Measurements from ENCODE around the gene OGFR.

- TF ChIP-seq EZH2phosphoT487 (conservative IDR thresholded peaks at IDR 0.05; ENCODE audit: low read length) = no peak
- TF ChIP-seq CTCF (IDR thresholded peaks at IDR 0.05; ENCODE audit: insufficient read depth, low read length, poor library complexity, severe bottlenecking) = no peak
Measured at GRCh38 chr20:62811720-62812119, 7.1 kb downstream of the OGFR start.

Measured in SU-DHL-6 (cell line).